GM18502 (cell line): ENCODE data around the gene EMID1.
"Not testable (repeated sequence)": the region's sequence is repeated elsewhere in the genome, so short reads cannot be mapped to it uniquely, and the experiment has no call there.

Experiments
- ATAC-seq: cut with Tn5 transposase; IDR thresholded peaks from one replicate; pipeline ENCODE4 v1.9.1; 2021; ENCODE audit warnings: mild to moderate bottlenecking; ENCODE audit not compliant: unreplicated experiment, poor library complexity

Gene EMID1

DNA sequence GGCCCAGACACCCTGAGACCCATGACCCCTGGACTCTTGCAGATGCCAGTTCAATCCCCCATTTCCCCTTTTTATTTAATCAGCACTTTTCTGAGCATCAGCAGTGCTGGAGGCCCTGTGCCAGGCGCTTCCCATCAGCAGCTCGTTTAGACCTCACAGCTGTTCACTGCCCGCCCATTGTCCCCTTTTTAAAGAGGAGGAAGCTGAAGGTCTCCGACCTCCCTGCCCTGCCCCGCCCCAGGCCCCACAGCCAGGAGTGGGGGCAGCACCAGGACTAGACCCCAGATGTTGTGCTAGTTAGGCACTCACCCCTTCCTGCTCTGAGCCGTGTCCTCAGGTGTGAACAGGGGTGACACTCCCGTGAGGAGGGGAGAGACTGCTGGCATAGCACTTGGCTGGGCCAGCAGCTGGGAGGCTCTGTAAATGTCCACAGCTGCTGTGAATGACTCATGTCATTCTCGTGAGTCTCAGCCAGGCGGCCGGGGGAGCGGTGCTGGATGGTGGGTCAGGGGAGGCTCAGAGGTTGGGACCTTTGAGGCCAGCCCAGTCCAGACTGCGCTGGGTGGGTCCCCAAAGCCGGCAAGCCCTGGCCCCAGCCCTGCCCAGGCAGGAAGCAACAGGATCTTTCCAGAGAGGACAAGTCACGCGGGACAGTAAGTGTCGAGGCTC is 19.9 kb downstream of the EMID1 start:
- ATAC-seq = no peak

DNA sequence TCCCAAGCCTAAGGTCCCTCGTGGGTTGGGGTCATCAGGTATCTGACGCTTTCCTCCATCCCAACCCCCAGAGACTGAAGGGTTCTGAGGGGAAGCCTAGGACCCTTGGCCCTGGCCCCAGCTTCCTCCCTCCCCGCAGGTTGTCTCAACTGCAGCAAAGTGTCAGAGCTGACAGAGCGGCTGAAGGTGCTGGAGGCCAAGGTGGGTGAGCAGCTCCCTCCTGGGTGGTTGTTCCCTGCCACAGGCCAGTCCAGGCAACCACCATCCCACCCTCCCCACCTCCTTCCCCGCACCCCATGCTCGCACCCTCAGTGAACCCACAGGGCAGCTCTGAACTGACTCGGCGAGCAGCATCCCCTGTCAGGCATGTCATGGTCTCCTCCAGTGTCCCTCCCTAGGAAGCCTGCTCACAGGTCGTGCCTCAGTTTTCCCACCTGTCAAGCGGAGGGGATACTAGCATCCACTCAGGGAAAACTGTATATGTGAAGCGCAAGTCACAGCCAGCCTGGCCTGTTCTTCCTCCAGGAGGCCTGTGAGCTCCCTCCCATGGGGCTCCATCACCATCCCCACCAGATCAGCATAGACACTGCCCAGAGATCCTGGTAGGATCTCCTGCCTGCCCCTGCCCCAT is 20.8 kb downstream of the EMID1 start:
- no peak for ATAC-seq

DNA sequence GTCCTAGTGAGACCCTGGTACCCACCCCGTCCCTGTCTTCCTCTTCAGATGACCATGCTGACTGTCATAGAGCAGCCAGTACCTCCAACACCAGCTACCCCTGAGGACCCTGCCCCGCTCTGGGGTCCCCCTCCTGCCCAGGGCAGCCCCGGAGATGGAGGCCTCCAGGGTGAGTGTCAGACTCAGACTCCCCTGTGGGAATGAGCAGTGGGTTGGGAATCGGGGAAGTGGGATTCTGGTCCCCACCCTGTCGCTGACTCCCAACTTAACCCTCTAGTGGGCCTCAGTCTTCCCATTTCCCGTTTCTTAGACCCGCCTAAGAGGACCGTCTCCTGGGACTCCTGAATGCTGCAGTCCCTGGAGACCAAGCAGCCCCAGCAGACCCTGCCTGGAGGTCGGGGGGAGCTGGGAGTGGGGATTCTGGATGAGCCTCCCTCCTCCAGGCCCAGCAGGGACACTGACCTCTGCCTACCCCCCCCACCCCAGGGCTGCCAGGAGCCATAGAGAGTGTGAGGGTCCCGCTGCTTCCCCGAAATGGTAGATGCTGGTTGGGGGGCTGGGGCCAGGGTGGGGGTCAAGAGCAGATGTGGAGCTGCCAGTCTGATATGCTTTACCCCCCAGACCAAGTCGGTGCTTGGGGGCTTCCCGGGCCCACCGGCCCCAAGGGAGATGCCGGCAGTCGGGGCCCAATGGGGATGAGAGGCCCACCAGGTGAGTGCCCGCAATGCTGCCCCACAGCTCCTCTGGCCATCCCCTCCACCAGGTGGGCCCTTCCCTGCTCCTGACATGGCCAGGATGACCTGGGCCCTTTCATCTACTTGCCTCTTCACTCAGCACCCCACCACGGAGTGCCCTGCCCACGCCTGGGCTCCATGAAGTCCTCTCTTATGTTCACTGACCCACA is 25.5 kb downstream of the EMID1 start:
- no peak for ATAC-seq

DNA sequence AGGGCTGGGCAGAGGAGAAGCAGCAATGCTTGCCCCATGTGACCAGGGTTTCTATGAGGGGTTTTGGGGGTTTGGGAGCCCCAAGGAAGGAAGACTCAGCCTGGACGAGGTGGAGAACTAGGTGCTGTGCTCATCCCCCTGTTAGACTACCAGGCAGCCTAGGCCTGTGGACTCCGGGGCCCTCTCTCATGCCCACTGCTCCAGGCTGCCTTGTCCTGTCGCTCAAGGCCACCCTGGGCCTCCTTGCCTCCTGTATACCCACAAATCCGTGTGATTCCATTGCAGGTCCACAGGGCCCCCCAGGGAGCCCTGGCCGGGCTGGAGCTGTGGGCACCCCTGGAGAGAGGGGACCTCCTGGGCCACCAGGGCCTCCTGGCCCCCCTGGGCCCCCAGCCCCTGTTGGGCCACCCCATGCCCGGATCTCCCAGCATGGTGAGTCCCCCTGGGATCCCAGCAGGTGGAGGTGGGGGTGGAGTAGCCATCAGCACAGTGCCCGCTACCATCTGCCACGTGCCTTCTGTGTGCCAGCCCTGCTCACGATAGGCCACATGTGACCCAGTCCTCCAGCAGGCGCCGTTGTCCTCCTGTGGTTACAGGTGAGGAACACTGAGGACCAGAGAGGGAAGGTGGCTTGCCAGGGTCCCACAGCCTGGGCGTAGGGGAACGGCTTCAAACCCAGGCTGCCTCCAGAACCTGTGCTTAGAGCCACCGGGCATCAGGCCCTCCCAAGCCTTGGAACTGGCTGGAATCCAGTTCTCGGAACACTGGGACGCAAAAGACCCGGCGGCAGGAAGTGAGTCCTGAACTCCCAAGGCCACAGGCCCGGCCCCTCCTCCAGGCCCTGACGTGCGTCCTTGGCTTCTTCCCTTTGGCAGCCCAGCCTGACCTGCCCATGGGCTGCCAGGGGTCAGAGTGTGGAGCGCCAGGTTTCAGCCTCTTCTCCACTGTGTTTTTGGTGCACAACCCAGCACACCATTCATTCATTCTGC is 26.6 kb downstream of the EMID1 start:
- ATAC-seq = no peak

DNA sequence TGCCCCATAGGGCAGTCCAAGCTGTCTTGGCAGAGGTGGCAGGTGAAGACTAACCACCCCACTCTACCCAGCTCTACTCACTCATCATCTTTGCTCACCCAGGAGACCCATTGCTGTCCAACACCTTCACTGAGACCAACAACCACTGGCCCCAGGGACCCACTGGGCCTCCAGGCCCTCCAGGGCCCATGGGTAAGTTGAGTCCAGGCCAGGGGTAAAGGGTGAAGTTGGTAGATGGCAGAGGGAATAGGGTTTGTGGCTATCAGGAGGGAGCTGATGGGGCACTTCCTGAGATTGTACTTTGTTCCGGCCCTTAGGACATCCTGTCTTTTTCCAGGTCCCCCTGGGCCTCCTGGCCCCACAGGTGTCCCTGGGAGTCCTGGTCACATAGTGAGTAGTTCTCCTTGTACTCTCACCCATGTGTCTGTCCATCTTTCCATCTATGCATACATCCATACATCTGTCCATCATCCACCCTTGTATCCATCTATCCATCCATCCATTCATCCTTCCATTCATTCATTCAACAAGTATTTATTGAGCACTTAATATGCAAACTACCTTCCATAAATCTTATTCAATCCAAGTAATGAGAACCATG is 27.7 kb downstream of the EMID1 start:
- ATAC-seq = no peak

DNA sequence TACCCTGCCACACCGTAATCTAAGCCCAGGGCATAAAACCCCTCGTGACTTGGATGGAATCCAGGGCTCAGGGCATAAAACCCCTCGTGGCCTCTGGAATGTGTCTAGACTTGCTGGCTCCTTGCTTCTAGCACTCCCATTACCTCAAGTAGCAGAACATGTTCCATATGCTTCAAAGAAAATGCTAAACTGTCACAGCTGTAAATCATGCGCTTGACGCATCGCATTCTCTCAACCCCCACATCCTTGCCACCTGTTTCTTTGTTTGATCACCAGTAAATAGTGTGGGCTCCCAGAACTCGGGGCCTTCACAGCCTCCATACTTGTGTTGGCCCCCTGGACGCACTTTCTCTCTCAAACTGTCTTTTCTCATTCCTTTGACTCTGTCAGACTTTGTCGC is 34.8 kb downstream of the EMID1 start:
- ATAC-seq = not testable (repeated sequence)

DNA sequence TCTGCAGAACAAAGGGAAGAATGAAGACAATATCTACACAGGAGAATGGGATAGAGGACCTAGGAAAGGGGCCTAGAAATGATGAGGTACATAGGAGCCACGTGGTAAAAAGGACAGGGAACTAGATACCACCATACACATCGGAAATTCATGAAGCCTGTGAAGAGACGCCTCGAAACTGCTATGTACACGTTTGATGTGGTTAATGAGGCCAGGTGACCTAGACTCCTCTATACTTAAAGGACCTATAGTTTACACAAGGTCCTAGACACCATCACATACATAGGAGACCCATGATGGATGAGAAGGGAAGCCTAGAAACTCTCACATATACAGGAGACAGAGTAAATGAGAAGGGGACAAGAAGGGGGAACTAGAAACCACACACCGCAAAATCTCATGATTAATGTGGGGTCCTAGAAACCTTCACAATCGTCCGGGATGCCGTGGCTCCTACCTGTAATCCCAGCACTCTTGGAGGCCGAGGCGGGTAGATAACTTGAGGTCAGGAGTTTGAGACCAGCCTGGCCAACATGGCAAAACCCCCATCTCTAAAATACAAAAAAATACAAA is 38.3 kb downstream of the EMID1 start:
- ATAC-seq = no peak

DNA sequence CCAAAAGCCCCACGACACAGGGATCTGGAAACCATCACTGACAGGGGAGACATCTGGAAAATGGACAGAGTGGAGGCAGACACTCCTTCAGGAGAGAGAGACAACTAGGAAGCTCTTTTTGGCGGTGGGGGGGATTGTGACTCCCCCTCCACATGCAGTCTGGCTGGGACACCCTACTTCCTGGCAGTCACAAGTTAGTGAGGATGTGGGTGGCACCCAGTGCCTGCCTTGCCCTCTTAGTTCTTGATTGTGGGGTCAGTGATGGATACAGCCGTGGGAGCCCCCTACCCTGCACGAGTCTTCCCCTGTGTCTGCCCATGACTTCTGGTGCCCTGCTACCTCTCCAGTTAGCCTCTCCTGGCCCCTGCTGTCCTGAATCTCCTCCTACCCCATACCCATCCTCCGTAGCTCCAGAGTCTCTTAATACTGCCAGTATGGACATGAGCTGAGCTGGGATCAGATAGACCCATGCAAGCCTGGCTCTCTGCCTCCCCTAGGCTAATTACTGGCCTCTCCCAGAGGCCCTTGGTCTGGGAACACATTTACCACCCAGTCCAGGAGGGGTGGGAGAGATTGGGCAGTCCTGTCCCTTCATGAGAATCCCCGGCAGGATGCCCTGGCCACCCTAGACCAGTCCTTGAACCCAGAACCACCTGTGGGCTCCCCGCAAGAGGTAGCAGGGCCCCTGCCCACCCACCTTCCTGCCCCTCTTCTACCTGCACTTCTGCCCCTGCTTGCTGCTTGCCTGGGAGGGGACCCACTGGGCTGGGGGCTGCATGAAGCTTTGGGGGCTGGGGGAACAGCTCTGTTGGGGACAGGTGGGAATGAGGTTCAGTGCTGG is 39.3 kb downstream of the EMID1 start:
- no peak for ATAC-seq

DNA sequence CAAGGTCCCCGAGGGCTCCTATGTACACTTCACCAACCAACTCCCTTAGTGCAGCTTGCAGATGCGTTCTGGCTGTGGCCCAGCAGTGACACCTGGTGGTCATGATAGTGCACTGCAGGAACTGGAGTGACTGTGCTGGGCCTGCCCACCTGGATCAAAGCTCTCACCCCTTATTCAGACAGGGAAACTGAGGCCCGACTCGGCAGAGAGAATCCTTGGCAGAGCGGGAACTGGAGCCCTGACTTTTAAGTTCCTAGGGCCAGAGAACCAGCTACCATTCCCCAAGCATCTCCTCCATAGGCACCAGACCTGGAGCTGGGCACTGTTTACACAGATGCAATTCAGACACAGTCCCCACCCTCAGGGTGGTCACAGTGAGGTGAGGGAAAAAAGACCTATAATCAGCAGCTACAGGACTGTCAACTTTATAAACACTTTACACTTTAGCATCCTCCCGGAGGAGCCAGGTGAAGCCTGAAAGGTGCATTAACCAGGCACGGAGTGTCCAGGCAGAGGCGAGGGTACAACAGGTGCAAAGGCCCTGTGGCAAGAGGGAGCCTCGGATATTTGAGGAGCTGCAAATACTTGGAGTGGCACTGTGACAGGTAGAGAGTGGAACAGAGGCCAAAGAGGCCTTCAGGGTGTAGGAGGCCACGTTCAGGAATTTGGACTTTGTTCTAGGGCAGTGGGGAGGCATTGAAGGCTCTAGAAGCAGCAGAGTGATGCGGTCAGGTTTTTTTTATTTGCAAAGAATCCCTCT is 40.1 kb downstream of the EMID1 start:
- no peak for ATAC-seq

DNA sequence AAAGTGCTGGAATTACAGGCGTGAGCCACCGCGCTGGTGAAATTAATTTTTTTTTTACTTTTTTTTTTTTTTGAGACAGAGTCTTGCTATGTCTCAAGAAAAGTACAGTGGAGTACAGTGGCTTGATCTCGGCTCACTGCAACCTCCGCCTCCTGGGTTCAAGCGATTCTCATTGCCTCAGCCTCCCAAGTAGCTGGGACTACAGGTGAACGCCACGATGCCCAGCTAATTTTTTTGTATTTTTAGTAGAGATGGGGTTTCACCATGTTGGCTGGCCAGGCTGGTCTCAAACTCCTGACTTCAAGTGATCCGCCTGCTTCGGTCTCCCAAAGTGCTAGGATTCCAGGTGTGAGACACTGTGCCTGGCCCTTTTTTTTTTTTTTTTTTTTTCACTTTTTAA is 42.2 kb downstream of the EMID1 start:
- not testable (repeated sequence) for ATAC-seq

DNA sequence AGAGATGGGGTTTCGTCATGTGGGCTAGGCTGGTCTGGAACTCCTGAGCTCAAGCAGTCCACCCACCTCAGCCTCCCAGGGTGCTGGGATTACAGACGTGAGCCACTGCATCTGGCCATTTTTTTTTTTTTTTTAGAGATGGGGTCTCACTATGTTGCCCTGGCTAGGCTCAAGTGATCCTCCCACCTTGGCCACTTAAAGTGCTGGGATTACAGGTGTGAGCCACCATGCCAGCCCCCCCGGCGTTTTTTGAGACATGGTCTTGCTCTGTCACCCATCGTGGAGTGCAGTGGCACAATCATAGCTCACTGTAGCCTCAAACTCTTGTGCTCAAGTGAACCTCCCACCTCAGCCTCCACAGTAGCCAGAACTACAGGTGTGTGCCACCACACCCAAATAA is 45.6 kb downstream of the EMID1 start:
- no peak for ATAC-seq

DNA sequence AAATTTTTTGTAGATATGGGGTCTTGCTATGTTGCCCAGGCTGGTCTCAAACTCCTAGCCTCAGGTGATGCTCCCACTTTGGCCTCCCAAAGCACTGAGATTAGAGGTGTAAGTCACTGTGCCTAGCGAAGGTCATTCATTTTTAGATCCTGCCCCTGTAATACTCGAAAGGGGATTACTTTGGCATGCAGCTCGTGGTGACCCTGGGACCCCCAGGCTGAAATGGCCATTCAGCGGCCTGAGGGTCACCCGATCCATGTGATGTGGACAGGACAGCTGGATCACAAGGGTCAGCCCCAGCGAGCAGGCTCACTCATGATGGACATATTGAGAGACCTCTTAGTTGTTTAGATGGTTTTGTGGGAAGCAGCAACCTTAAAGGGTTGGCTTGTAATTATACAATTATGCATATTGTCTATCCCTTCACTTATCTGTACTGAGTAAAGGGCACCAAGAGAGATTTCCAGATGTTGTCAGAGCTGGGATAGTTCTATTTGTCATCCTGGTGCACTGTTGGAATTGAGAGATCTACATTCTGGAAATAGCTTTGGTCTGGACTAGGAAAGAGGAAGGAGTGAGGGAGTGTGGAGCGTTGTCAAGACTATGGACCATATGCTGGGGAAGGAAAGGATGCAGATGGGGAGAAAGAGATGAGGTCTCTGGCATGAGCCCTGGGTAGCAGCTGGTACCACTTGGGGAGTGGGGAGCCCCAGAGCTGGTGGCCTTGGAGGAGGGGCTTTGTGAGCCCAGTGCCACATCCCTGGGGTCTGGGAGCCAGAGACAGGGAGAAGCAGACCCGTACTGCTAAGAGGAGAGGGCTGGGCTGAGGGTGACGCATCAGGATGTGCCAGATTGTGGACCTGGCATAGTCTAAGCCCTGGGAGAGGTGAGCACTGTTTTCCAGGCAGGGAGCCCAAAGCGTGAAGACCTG is 46.5 kb downstream of the EMID1 start:
- ATAC-seq = no peak

DNA sequence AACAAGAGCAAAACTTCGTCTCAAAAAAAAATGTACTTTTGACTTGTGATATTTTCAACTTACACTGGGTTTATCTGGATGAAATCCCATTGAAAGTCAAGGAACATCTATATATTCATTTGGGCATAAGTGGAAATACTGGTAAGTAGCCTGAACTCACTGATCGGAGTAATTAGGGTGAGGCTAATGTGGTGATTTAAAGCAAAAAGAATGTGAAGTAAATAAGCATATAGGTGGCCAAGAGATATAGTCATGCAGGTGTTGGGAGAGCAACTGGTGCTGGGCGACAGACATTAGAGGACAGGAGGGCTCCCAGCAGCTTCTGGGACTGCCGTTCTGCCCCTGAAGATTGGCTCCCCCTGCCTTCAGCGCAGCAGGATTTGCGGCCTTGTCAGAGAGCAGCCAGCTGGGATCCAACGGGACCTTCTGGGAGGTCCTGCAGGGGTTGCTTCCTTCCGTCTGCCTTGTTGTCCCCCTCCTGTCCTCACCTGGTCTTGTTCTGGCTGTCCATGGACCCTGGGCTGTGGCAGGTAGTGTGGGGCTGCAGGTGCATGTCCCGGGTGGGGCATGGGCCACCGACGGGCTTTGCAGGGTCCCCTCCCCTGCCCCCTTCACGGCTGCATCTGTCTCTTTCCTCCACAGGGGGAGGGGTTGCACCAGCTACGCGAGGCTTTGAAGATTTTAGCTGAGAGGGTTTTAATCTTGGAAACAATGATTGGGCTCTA is 48.0 kb downstream of the EMID1 start:
- no peak for ATAC-seq

DNA sequence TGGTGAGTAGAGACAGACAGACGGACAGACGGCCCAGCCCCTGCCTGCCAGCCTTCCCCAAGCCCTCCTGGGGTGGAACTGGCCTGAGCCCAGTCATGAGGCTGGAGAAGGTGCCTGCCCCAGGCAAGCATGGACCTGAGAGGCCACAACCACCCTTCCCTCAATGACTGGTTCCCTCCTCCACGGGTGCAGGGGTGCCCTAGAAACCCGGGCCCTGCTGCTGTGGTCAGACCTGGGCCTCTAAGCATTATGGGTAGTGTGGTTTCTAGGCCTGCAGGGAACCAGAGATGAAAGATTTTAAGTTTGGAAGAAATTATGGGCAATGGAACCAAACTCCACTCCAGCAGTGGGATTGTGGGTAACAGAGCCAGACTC is 48.6 kb downstream of the EMID1 start:
- ATAC-seq = no peak

DNA sequence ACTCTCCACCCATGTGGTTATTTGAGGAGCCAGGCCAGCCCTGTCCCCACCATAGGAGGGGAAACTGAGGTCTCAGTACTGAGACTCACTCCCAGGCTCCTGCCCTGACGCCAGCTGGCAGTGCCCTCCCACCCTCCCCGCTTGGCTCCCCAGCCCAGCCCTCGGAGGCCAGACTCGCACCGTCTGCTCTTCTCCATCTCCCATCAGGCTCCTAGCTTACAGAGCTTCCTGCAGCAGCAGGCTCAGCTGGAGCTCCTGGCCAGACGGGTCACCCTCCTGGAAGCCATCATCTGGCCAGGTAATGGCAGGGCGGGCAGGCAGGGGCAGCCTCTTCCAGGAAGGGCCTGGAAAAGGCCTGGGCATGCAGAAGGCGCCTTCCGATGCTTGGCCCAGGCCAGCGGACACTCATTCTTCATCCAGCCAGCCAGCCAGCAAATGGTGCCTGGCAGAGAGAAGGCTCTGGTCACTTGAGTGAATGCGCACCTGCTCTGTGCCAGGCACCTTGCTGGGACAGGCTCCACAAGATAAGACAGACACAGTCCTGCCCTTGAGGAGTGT is 49.4 kb downstream of the EMID1 start:
- no peak for ATAC-seq
